OCI-LY1 (cell line): ENCODE measurements around the gene SLC1A2.

Source experiments
- H2AFZ ChIP-seq: fragments of 200-600 bp; sonication (generic), shearing (Covaris generic); 2 replicates; pipeline ENCODE4 v1.6.0; 2014; ENCODE audit warnings: antibody characterized with exemption, mild to moderate bottlenecking, low read length
- H3F3A ChIP-seq: fragments of 200-600 bp; sonication (generic), shearing (Covaris generic); 2 replicates; pipeline ENCODE4 v1.6.0; 2014; ENCODE audit warnings: mild to moderate bottlenecking, antibody characterized with exemption, low read length, moderate library complexity; ENCODE audit not compliant: insufficient read depth
- H3K27ac ChIP-seq: fragments of 200-600 bp; sonication (generic); 2 replicates; pipeline ENCODE4 v1.5.1; 2014; ENCODE audit warnings: low read length, mixed run types, mild to moderate bottlenecking, low read depth; ENCODE audit not compliant: poor library complexity, severe bottlenecking
- H3K27me3 ChIP-seq: fragments of 200-600 bp; sonication (generic); 2 replicates; pipeline ENCODE4 v1.6.0; 2014; ENCODE audit warnings: antibody characterized with exemption, mild to moderate bottlenecking, low read length, moderate library complexity; ENCODE audit not compliant: insufficient read depth
- H3K36me3 ChIP-seq: fragments of 200-600 bp; sonication (generic); 2 replicates; pipeline ENCODE4 v1.6.1; 2014; ENCODE audit warnings: mild to moderate bottlenecking, antibody characterized with exemption, low read length, moderate library complexity, mixed read lengths; ENCODE audit not compliant: insufficient read depth
- H3K4me1 ChIP-seq: fragments of 200-600 bp; sonication (generic); 2 replicates; pipeline ENCODE4 v1.5.1; 2014; ENCODE audit warnings: mild to moderate bottlenecking, low read length, moderate library complexity; ENCODE audit not compliant: insufficient read depth, severe bottlenecking
- H3K4me2 ChIP-seq: fragments of 200-600 bp; sonication (generic), shearing (Covaris generic); 2 replicates; pipeline ENCODE4 v1.6.1; 2014; ENCODE audit warnings: low read length
- H3K4me3 ChIP-seq: fragments of 200-600 bp; sonication (generic); 2 replicates; pipeline ENCODE4 v1.5.1; 2014; ENCODE audit warnings: low read length, low read depth, mild to moderate bottlenecking, mixed read lengths; ENCODE audit not compliant: poor library complexity, severe bottlenecking
- H3K79me2 ChIP-seq: fragments of 200-600 bp; shearing (Covaris generic); 2 replicates; pipeline ENCODE4 v1.6.1; 2016; ENCODE audit warnings: mixed run types, low read length, mixed read lengths; ENCODE audit not compliant: insufficient read depth
- H3K9ac ChIP-seq: fragments of 200-600 bp; sonication (generic), shearing (Covaris generic); 2 replicates; pipeline ENCODE4 v1.6.1; 2014; ENCODE audit warnings: mild to moderate bottlenecking, low read length, mixed read lengths
- H3K9me2 ChIP-seq: fragments of 200-600 bp; sonication (generic), shearing (Covaris generic); 2 replicates; pipeline ENCODE4 v1.6.1; 2014; ENCODE audit warnings: low read depth, mild to moderate bottlenecking, low read length, mixed read lengths
- H3K9me3 ChIP-seq: fragments of 200-600 bp; shearing (Covaris generic); 2 replicates; pipeline ENCODE4 v1.6.1; 2014; ENCODE audit warnings: low read length, mixed read lengths
- H4K20me1 ChIP-seq: fragments of 200-600 bp; sonication (generic), shearing (Covaris generic); 2 replicates; pipeline ENCODE4 v1.6.0; 2016; ENCODE audit warnings: mild to moderate bottlenecking, low read length; ENCODE audit not compliant: insufficient read depth
- CTCF ChIP-seq: fragments of 200-600 bp; sonication (generic), shearing (Covaris generic); IDR thresholded peaks from 2 replicates; pipeline ENCODE4 v1.5.1; 2017; ENCODE audit warnings: mild to moderate bottlenecking, antibody characterized with exemption, low read length, moderate library complexity, mixed read lengths
- EZH2 ChIP-seq: fragments of 200-600 bp; sonication (generic), shearing (Covaris generic); IDR thresholded peaks from 2 replicates; pipeline ENCODE4 v1.8.0; 2017; ENCODE audit warnings: borderline replicate concordance, mixed run types, mild to moderate bottlenecking, antibody characterized with exemption, low read length, moderate library complexity, mixed read lengths

Gene SLC1A2

DNA sequence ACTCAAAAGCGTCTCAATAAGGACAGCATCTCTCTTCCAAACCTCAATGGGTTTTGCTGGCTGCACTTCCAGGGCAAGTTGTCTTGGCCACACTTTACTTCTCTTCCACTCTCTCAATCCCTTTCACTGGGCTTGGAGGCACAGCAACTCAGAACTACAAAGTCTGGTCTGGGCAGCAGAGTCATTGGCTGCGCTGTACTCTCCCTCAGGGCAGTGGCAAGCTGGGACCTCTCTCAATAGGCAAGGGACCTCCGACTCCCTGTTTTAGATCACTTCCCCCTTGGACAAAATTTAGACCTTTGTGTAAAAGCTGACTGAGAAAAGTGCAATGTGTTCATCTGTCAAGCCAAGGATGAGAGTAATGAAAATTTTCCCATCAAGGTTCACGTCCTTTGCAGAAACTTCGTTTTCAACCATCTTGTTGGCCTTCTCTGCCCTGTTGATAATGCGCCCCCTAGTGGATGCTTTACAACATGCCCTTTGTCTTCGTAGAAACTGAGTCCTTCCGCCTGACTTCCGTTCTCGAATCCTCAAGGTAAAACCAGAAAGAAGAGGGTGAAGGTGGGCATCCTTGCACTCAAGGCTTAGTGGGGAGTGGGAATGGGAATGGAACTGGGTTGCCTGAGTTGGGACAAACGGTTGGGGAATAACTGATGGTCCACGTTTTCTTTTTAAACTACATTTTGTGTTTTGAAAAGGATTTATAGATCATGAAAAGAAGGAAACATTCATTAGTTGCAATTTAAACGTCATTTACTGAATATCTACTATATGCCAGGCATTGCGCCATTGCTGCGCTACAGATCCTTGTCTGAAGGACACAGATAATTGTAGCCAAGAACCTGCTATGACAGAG lies 181.3 kb downstream of the SLC1A2 start:
- H3K4me2 ChIP-seq = no peak overlapping the region
- H3F3A ChIP-seq = no peaks in the 10 kb centered on the region
- H3K9ac ChIP-seq = no peak overlapping the region
- no peaks in the 10 kb centered on the region for H3K36me3 ChIP-seq
- H3K4me3 ChIP-seq = no peak overlapping the region
- no peak for TF ChIP-seq EZH2
- peak; percentile 81 for TF ChIP-seq CTCF
- H2AFZ ChIP-seq = no peak overlapping the region
- no peaks in the 10 kb centered on the region for H3K27me3 ChIP-seq
- H4K20me1 ChIP-seq = no peaks in the 10 kb centered on the region
- H3K9me3 ChIP-seq = no peaks in the 10 kb centered on the region
- H3K9me2 ChIP-seq = no peaks in the 10 kb centered on the region
- no peaks in the 10 kb centered on the region for H3K4me1 ChIP-seq
- no peak overlapping the region for H3K27ac ChIP-seq
- H3K79me2 ChIP-seq = no peaks in the 10 kb centered on the region

- H3K27me3 ChIP-seq = no peaks in the 10 kb centered on the region
- no peaks in the 10 kb centered on the region for H3K79me2 ChIP-seq
- no peaks in the 10 kb centered on the region for H4K20me1 ChIP-seq
- H3K9me3 ChIP-seq = no peaks in the 10 kb centered on the region
- no peaks in the 10 kb centered on the region for H3K36me3 ChIP-seq
- H3K4me1 ChIP-seq = no peaks in the 10 kb centered on the region
- H3K9me2 ChIP-seq = no peaks in the 10 kb centered on the region
- H3K4me2 ChIP-seq = no peak overlapping the region
- H2AFZ ChIP-seq = no peak overlapping the region
- H3K27ac ChIP-seq = no peak overlapping the region
- H3K4me3 ChIP-seq = no peak overlapping the region
- H3K9ac ChIP-seq = no peak overlapping the region
- TF ChIP-seq EZH2 (no peak), CTCF (no peak)
- no peaks in the 10 kb centered on the region for H3F3A ChIP-seq
These were observed 182.0 kb downstream of the SLC1A2 start for GRCh38 chr11:35237351-35237750.

GRCh38 chr11:35236667-35237003 lies 182.7 kb downstream of the SLC1A2 start:
- Histone ChIP-seq H3K9ac (no peak overlapping the region), H3K4me2 (no peak overlapping the region), H3K9me2 (no peaks in the 10 kb centered on the region), H2AFZ (no peak overlapping the region), H4K20me1 (no peaks in the 10 kb centered on the region), H3K4me1 (no peaks in the 10 kb centered on the region), H3K36me3 (no peaks in the 10 kb centered on the region), H3K79me2 (no peaks in the 10 kb centered on the region), H3K9me3 (no peaks in the 10 kb centered on the region), H3K27me3 (no peaks in the 10 kb centered on the region), H3F3A (no peaks in the 10 kb centered on the region), H3K27ac (no peak overlapping the region), H3K4me3 (no peak overlapping the region)
- TF ChIP-seq CTCF = no peak
- TF ChIP-seq EZH2 = no peak
